ENCODE results near the gene SLCO1C1.

DNA sequence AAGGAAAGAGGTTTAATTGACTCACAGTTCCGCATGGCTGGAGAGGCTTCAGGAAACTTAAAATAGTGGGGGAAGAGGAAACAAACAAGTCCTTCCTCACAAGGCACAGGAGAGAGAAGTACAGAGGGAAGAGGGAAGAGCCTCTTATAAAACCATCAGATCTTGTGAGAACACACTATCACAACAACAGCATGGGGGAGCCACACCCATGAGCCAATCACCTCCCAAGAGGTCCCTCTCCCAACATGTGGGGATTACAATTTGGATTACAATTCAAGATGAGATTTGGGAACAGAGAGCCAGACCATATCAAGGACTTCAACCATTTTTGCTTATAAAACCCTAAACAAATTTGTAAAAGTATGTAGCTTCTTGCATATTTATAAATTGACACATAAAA lies 45.8 kb downstream of the SLCO1C1 start:
- TF ChIP-seq, protein P1, sequence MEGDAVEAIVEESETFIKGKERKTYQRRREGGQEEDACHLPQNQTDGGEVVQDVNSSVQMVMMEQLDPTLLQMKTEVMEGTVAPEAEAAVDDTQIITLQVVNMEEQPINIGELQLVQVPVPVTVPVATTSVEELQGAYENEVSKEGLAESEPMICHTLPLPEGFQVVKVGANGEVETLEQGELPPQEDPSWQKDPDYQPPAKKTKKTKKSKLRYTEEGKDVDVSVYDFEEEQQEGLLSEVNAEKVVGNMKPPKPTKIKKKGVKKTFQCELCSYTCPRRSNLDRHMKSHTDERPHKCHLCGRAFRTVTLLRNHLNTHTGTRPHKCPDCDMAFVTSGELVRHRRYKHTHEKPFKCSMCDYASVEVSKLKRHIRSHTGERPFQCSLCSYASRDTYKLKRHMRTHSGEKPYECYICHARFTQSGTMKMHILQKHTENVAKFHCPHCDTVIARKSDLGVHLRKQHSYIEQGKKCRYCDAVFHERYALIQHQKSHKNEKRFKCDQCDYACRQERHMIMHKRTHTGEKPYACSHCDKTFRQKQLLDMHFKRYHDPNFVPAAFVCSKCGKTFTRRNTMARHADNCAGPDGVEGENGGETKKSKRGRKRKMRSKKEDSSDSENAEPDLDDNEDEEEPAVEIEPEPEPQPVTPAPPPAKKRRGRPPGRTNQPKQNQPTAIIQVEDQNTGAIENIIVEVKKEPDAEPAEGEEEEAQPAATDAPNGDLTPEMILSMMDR (IDR thresholded peaks at IDR 0.05): no peak
- TF ChIP-seq POLR2A (IDR thresholded peaks at IDR 0.05): no peak
